ENCODE measurements around the gene PSTPIP1.

The PSTPIP1 gene

DNA sequence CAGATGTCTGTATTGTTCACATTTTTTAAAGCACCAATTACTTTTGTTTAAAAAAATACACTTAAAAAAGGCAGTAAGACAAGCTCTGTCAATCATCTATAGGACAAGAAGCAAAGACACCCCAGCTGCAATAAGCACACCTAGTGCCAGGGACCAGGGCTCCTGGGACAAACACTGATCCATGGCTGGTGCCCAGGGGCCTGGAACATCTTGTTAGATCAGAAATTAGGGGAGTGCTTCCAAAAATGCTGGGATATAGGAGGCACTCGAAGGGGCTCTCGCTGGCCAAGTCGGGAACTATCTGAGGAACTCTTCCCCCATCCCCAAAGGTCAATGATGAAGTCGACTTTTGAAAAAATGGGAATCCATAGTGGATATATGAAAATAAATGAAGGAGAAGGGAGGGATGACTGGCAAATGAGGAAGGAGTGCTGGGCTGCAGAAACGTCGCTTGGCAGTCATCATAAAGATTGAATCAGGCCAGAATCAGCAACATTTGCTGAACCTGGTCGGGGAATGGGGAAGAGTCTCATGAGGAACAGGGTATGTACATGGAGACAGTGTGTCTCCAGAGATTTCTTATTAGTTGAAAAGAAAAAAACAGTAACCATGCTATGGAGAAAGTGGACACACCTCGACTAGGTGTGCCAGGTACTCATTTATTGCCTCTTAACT is 47.5 kb downstream of the PSTPIP1 start:
- no peak overlapping the region for H3K4me3 ChIP-seq (ENCODE audit: low read depth, low read length)
- DNase-seq (ENCODE audit: low read depth) = no peak
- TF ChIP-seq, protein P1, sequence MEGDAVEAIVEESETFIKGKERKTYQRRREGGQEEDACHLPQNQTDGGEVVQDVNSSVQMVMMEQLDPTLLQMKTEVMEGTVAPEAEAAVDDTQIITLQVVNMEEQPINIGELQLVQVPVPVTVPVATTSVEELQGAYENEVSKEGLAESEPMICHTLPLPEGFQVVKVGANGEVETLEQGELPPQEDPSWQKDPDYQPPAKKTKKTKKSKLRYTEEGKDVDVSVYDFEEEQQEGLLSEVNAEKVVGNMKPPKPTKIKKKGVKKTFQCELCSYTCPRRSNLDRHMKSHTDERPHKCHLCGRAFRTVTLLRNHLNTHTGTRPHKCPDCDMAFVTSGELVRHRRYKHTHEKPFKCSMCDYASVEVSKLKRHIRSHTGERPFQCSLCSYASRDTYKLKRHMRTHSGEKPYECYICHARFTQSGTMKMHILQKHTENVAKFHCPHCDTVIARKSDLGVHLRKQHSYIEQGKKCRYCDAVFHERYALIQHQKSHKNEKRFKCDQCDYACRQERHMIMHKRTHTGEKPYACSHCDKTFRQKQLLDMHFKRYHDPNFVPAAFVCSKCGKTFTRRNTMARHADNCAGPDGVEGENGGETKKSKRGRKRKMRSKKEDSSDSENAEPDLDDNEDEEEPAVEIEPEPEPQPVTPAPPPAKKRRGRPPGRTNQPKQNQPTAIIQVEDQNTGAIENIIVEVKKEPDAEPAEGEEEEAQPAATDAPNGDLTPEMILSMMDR (IDR thresholded peaks at IDR 0.05; ENCODE audit: low read depth, low read length, missing control alignments) = no peak

DNA sequence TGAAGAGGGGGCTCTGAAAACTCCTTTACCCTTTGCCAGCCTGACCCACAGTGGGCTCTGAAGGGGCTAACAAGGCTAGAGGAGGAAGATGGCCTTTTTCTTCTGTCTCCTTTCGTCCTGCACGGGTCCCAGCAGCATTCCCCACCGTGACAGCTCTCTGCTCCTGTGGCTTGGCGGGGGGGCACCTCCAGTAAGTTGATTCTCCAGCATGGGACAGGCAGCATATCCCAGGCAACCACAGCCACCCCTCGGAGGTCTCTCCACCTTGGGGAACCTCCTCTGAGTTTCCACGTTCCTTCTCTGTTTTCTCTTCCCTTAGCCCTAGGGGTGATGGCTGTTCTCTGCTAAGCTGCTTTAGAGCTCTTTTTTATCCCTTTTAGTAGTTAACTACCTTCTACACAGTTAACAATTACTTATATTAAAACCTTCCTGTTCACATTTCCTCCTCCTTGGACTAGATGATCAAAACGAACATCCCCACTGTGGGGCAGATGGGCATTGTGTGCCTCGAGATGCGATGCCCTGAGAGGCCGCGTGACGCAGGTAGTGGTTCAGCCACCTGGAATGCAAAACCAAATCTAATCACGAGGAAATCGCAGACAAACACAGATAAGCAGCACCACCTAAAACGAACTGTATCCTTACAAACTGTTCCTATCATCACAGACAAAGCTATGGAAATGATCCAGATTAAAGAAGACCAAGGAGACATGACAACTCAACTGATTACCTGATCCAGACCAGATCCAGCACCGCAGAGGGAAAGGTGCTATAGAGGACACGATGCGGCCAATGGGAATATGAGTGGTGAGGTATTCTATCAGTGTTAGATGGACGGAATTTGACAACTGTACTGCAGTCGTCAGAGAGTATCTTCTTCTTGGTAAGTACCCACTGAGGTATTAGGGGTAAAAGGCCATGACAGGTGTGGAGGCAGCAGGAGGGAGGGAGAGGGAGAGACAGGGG is 48.3 kb downstream of the PSTPIP1 start:
- TF ChIP-seq, protein P1 (IDR thresholded peaks at IDR 0.05; ENCODE audit: low read depth, low read length, missing control alignments) = no peak

DNA sequence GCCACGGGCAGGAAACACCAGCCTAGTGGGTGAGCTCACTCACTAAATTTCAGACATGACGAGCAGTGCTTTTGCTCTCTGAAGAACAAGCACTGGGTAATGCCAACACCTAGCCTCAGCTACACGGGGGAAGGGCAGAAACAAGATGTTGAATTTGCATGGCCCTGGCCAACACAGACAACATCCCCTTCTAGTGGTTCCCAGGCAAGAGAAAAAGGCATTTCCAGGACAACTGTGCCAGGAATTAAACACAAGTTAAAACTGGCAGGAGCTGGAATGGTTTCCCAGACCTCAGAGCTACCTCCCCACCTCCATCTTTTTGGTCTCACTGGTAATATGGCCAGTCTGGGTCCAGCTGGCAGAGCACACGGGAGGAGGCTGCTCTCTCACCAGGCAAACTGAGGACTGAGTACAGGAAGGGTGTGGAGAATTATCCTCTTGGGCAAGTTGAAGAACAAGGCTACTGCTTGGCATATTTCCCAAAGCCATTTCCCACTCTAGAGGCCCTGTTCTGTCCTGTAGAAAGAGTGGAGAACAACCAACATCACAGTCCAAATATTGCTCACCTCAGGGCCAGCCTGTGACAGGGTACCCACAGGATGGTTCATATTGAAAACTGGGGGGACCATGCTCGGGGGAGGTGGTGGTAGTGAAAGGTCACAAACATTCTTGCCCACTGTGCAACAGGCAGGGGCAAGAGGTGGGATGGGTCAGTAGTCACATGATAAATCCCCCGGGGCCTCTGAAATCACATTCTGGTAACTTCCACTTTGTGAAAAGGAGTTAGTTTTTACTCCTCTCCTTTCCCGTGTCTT is 49.5 kb downstream of the PSTPIP1 start:
- H3K4me3 ChIP-seq (ENCODE audit: low read depth, low read length) = no peak overlapping the region
- no peak for DNase-seq (ENCODE audit: low read depth)
- TF ChIP-seq, protein P1 (IDR thresholded peaks at IDR 0.05; ENCODE audit: low read depth, low read length, missing control alignments) = no peak

More for the DNA sequence above, 48.3 kb downstream of the PSTPIP1 start:
- H3K4me3 ChIP-seq (ENCODE audit: low read depth, low read length) = no peak overlapping the region
- DNase-seq (ENCODE audit: low read depth) = no peak

DNA sequence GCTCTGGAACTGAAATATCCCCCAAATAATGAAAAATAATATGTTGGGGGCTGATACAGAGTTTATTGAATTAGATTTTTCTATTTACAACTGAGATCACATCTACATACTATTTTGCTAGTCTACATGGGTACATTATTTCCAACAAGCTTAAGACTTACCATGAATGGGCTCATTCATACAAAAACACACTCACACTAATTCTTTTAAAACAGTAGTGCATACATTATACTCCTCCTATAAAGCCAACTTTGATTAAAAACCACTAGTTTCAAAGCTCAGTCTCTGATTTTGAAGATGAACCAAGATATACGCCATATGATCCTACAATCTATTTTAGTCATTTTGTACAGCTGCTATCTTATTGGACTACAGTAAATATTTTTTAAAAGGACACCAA is 51.1 kb downstream of the PSTPIP1 start:
- TF ChIP-seq, protein P1 (IDR thresholded peaks at IDR 0.05; ENCODE audit: low read depth, low read length, missing control alignments) = no peak
- no peak for DNase-seq (ENCODE audit: low read depth)
- no peak overlapping the region for H3K4me3 ChIP-seq (ENCODE audit: low read depth, low read length)

DNA sequence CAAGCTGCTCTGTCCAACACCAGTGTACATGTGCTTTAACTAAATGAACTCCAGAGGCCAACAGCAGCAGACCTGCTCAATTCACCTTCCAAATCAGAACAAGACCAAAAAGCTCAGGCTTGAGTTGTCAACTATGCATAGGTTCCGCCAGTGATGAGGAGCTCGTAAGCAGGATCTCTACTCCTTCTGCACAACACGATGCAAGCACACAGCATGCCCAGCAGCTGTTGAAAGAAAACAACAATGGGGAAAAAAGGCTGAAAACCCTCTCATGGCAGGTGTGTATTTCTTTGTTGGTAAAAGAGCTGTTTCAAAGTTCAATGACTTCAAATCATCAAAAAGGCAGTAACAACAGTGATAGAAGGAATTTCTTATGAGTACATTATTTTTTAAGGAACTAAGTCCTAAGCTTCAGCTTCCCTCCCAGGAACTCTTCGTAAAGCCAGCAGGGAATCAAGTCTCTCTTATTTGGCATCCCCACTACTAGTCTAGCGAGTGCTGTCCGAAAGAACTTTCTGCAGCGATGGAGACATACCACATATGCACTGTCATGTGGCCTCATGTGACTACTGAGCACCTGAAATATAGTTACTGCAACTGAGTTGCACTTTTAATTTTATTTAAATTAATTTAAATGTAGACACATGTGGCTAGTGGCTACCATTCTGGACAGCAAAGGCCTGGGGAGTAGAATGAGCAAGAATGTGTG is 51.9 kb downstream of the PSTPIP1 start:
- DNase-seq (ENCODE audit: low read depth) = no peak

More for the DNA sequence above, 51.9 kb downstream of the PSTPIP1 start:
- no peak overlapping the region for H3K4me3 ChIP-seq (ENCODE audit: low read depth, low read length)
- TF ChIP-seq, protein P1 (IDR thresholded peaks at IDR 0.05; ENCODE audit: low read depth, low read length, missing control alignments) = no peak

Data from GM12864 (cell line).